ENCODE results near the gene AP3S1.

Gene AP3S1

DNA sequence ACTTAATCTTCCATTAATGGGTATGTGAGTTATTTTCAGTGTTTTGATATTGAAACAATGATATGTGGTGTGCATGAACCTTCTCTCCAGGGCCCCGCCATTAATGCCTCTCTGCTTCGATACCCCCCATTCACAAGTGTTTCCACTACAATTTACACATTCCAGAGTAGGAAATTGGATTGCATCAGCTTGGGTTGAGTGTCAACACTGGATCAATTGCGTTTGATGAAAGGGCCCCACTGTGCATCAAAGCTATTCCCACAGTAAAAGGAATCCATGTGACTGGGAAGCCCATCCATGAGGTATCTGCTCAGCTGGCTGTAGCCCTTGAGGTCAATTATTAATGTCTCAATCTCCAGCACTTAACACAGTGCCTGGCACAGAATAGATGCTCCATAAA is 102.8 kb downstream of the AP3S1 start:
- no peak for DNase-seq

DNA sequence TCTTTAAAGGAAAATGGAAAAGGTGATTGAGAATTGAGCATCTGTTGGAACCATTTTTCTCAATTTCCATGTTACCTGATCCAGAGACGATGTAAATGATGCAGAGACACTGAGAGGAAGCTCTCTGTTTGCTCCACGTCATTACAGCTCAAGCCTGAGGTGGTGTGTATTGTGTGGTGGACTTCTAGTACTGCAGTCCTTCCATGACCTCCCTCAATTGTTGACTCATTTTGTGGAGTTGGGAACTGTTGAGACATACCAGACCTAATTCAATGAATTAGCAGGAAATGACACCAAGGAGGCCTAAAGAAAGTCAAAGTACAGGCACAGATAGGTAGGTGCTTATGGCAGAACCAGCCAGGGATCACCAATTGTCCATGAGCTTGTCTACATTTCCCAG is 104.9 kb downstream of the AP3S1 start:
- DNase-seq, result peak; percentile 5

DNA sequence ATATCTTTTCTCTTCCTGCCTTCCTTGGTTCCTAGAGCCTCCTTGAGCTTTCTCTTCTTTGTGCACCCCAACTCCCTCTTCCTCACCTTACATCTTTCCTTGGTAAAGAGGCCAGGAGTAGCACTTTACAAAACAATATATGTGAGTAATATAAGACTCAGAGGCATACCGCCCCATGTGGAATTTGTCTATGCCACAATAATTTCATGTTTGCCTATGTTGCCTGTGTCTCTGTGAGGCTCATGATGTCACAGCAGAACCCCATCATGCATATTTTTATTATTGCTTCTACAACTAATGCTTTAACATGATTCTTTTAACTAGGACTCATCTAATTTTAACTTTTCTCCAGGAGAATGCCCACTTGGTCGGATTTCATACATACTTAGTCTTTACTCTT is 105.5 kb downstream of the AP3S1 start:
- DNase-seq, result no peak

DNA sequence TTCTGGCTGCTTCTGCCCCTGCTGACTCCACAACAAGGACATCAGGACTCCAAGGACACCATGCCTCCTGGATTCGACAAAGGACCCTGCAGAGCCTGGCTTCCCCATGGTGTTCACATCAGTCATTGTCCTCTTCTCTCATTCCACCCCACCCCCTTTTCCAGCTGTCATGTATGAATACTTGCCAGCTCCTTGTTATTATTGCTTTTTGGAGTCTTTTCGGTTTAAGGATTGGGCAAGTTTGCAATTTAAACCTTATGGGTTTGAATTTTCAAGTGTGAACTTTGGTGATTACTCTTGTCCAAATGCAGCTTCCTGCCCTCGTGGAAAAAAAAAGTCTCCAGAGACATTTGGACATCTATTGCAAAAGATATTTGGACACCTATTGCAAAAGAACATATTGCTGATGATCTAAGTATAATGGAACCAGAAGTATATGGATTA is 106.4 kb downstream of the AP3S1 start:
- no peak for DNase-seq

DNA sequence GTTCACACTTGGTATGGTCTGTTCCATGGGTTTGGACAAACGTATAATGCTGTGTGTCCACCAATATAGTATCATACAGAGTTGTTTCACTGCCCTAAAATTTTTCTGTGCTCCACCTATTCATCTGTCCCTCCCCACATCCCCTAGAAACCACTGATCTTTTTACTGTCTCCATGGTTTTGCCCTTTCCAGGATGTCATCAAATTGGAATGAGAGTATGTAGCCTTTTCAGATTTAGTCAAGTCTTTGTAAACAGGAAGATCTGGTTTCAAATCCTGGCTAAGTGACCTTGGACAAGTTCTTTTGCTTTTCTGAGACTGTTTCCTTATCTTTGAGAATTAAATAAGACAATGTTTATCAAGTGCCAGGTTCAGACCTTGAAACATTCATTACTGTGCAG is 107.4 kb downstream of the AP3S1 start:
- no peak for DNase-seq

DNA sequence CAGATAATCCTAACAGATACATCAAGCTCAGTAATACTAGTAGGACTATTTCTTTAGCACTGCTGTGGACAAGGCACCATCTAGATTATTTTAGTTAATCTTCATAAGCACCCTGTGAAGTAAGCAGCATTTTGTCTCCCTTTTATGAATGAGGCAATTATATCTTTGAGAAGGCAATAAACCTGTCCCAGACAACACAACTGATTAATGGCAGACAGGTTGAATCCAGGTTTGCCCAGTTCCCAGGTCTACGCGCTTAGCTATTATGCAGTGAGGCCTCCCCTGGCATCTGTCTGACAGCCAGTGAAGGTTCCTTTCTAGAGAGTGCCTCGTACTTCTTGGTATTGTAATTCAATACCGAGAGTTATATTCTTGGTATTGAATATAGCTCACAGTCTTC is 110.9 kb downstream of the AP3S1 start:
- DNase-seq, result no peak

DNA sequence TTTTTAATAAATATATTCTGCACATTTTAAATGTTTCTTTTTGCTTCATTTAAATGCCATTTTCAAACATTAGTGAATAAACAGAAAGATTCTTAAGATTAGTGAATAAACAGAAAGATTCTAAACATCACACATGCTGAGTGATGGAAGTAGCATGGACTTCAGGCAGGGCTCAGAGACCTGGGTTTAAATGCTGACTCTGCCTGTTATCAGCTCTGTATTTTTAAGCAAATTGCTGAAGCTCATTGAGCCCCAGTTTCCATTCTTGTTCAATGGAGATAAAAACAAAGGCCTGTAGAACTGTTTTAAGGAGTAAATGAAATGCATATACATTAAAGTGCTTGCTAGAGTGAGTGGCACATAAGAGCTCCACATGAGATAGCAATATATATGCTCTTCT is 112.4 kb downstream of the AP3S1 start:
- no peak for DNase-seq

DNA sequence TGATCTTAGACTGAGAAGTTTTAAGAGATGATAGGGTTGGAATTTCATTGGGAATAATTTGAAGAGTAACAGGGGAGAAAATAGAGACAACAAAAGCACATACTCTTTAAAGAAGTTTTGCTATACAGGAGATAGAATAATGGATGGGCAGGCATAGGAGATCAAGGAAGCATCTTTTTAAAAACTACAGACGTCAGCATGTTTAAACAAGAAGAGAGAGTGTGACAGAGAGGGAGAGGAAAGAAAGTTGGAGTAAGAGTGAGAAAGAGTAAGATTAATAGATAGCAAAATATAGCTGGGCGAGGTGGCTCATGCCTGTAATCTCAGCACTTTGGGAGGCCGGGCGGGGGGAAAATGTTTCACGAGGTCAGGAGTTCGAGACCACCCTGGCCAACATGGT is 115.2 kb downstream of the AP3S1 start:
- DNase-seq, result no peak

DNA sequence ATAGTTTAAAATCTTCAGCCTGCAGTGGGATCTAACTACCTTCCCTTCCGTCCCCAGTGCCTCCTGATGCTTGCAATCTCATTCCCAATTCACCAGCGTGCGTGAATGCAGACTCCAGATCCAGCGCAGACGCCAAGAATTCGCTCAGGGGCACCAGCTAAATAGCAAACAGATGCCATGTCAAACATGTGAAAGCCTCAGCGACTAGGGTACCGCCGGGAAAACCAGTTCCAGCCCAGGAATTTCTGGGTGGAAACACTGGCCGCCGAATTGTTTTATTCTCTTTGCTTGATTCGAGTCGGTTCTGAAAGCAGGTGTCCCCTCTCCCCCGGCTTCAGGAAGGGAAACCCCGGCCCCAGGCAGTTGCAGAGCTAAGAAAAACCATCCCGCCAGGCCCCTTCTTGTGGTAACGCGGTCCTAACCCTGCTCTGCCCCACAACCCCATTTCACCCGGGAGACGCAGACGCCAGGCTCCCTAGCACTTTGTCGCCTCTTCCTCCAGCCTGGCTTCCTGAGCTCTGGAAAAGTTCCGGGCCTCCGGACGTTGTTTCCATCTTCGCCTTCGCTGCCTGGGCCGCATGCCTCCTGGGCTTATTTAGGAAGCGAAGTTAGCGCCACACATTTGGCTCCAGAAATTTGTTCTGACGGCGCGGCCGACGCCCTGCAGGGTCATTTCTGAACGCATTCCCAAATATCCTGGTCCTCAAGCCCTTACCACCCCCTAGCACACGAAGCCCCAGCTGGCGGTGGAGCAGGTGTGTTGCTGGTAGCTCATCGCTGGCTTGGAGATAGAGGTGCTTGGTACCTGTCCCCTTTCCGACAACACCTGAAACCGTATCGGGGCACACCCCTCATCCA is 119.9 kb downstream of the AP3S1 start:
- DNase-seq, result peak; percentile 63

DNA sequence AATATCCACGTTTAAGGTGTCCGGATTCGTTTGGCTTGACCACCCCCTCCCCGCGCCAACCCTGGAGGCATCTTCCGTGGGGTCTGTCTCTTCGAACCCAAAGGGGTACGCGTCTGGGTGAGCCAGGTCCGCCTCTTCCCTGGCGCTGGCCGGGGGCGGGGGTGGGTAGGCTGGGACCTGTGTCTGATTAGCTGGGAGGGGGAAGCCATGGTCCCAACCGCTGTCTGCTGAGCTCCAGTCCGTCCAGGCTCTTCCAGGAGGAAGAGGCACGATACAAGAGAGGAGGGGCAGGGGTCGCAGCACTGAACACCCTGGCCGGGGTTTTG is 120.5 kb downstream of the AP3S1 start, which contains the start of gene LVRN:
Gene LVRN, plus strand, starts transcription at position 237 of the 326 bp plus-strand sequence. CDS start 143 bp downstream, outside the sequence.
- DNase-seq, result no peak

DNA sequence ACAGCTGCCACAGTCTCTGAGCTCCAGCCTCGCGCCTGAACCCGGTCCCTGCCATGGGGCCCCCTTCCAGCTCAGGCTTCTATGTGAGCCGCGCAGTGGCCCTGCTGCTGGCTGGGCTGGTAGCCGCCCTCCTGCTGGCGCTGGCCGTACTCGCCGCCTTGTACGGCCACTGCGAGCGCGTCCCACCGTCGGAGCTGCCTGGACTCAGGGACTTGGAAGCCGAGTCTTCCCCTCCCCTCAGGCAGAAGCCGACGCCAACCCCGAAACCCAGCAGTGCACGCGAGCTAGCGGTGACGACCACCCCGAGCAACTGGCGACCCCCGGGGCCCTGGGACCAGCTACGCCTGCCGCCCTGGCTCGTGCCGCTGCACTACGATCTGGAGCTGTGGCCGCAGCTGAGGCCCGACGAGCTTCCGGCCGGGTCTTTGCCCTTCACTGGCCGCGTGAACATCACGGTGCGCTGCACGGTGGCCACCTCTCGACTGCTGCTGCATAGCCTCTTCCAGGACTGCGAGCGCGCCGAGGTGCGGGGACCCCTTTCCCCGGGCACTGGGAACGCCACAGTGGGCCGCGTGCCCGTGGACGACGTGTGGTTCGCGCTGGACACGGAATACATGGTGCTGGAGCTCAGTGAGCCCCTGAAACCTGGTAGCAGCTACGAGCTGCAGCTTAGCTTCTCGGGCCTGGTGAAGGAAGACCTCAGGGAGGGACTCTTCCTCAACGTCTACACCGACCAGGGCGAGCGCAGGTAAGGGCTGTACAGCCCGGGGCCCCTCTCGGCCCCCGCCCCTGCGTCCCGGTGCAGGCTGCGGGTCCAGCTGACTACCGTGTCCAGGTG is 121.0 kb downstream of the AP3S1 start:
- DNase-seq, result peak; percentile 76

DNA sequence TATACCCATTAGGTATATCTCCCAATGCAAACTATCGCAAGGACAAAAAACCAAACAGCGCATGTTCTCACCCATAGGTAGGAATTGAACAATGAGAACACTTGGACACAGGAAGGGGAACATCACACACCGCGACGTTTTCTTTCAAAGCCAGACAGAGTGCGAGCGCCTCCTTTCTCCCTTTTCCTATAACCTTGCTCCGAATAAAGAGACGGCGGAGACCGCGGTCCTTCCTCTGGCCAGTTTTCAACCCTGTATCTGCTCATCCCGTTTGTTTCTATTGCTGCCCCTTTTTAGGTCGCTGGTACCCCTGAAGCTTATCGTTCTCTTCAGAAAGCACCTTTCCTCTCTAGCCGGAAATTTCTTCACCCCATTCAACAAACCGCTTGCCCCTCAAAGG is 121.8 kb downstream of the AP3S1 start:
- peak; percentile 14 for DNase-seq
